NCI-H345 treated with DMSO at 0.1 percent for 48 hours (cell line): ENCODE results near the gene RNFT2.
"Not testable (repeated sequence)": the region's sequence is repeated elsewhere in the genome, so short reads cannot be mapped to it uniquely, and the experiment has no call there.

Source experiments
- DNase-seq: peaks from one replicate; lab custom pipeline; 2025; ENCODE audit not compliant: unreplicated experiment; lab: John Stamatoyannopoulos, UW

The RNFT2 gene

DNA sequence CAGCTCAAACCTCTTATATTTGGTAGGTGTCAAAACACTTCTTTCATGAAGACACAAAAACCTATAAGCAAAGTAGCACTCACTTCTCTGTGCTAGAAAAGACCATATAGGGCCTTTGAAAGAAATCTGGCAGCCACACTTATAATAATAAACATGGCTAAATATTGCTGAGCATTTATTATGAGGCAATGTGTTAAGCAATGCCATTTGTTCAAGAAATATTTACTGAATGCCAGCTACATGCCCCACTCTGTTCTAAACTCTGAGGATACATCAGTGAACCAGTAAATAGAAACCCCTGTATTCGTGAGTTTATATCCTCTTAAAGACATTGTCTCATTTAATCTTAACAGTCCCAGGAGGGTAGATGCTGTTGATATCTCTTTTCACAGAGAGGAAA lies 52.0 kb downstream of the RNFT2 start:
- no peak for DNase-seq

DNA sequence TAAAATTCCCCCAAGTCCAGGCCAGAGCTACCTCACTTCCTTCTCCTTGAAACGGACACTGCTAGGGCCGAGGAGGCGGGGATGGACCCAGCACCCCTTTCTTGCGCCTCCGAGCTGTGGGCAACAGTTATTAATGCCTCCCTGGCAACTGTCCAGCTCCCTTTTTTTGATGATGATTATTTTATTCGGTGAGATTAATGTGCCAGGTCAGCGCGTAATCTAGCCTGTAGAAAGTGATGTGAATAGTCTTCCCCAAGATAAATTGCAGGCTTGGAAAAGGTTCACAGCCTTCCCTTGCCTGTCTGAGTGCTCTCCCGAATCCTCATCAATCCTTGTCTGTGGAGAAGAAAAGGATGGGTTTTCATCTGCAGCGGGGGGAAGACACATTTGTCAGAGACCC lies 54.3 kb downstream of the RNFT2 start:
- no peak for DNase-seq

DNA sequence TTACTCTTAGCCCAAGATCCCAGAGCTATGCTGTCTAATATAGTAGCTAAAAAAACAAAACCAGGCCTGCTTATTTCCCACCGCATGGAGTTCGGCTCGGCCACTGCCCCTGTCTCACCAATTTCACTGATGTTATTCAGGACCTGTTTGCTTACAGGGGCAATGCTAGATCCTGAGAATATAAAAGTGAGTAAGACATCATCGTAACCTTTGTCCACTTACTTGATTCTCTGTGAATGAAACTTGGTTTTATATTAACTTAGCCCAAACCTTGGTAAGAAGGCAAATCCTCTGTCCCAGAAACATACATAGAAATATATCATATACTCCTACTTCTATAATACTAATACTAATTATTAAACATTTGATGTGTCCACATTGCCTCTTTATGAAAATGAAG lies 56.6 kb downstream of the RNFT2 start:
- no peak for DNase-seq

DNA sequence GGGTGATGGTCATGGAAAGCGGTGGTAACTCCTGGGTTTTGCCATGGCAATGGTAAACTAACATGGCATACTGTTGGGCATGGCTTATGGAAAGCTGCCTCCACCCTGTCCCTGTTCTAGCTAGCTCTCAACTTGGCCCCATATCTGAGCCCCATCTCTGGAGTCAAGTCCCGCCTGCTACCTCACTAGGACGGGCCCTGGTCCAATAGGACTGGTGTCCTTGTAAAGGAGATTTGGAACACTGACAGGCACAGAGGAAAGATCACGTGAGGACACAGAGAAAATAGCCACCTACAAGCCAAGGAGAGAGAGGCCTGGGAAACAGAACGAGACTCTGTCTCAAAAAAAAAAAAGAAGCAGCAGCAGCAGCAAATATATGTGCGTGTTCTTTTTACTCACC lies 59.8 kb downstream of the RNFT2 start:
- DNase-seq: no peak

DNA sequence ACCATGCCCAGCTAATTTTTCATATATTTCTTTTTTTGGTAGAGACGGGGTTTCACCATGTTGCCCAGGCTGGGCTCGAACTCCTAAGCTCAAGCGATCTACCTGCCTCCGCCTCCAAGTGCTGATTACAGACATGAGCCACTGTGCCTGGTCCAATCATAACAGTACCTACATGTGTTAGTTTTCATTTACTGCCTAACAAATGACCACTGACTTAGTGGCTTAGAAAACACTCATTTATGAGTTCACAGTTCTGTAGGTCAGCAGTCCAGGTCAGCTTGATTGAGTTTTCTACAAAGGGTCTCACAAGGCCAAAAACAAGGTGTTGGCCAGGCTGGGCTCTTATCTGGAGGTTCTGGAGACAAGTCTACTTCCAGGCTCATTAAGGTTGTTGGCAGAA lies 60.6 kb downstream of the RNFT2 start:
- DNase-seq: no peak

DNA sequence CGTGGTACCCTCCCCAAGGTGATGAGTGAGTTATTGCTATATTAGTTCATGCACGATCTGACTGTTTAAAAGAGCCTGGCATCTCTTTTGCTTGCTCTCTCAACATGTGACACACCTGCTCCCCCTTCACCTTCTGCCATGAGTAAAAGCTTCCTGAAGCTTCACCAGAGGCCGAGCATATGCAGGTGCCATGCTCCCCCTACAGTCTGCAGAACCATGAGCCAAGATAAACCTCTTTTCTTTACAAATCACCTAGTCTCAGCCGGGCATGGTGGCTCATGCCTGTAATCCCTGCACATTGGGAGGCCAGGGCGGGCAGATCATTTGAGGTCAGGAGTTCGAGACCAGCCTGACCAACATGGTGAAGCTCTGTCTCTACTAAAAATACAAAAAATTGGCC lies 61.8 kb downstream of the RNFT2 start:
- DNase-seq: no peak

DNA sequence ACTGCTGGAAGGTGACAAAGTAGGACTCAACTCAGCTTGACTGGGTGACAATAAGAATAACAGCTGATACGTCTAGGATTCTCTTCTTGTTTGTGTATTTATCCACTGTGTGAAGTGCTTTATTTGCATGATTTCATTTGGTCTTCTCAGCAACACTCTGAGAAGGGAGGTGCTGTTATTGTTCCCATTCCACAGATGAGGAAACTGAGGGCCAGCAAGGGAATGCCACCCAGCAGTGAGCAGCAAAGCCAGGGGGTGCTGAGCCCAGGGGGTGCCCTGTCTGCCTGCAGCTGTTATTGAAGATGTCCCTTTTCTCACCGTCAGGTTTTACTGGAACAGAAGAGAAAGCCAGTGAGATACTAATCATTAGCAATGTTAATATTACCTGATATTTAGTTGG lies 62.8 kb downstream of the RNFT2 start:
- DNase-seq: no peak

DNA sequence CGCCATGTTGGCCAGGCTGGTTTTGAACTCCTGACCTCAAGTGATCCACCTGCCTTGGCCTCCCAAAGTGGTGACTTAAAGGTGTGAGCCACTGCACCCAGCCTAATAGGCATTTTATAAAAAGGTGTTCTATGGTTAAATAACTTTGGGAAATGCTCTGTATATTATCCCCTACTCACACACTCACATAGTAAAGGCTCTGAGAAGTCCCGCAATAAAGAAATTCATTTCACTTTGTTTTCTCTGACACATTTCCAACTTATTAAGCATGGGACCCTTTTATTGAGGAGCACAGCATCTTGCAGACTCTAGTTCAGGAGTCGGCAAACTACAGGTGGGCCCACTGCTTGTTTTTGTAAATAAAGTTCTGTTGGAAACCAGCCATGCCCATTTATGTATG lies 63.9 kb downstream of the RNFT2 start:
- DNase-seq: no peak

DNA sequence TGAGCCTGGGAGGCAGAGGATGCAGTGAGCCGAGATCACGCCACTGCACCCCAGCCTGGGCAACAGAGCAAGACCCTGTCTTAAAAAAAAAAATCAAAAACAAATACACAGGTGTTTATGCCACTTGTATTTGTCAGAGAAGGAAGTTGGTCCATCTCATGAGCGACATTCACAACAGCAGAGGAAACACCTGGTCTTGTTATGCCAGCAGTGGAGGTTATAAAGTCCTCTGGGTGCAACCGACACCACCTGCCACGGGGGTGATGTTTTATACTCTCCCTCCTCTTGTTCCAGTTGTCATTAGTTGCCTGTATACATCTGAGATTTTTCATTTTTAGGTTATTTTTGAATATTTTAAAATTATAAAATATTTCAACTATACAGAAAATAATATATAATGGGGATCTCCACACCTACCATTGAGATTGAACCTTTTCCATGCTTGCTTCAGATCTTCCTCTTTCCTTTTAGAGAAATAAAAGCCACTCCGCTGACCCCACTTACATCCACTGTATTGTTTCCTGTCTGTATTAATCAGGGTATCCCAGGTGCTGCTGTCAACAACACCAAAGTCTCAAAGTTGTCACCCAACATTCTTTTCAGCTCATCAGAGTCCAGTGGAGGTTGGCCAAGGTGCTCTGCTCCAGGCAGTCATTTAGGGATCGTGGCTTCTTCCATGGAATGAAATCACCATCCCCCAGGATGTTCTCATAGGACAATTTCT lies 65.1 kb downstream of the RNFT2 start:
- DNase-seq: no peak

DNA sequence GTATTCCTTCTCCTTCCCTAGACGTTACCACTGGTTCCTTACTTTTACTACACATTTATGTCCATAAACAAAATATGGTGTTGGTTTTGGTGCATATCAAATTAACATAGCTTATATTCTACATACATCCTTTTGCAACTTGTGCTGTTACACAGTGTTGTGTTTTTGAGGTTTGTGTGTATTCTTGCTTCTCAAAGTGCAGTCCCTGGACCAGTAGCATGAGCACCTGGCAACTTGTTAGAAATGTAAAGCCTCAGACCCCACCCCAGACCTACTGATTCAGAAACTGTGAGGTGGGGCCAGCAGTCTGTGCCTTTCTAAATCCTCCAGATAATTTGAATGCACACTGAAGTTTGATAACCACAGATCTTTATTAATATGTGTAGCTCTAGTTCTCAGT lies 65.9 kb downstream of the RNFT2 start:
- DNase-seq: no peak

DNA sequence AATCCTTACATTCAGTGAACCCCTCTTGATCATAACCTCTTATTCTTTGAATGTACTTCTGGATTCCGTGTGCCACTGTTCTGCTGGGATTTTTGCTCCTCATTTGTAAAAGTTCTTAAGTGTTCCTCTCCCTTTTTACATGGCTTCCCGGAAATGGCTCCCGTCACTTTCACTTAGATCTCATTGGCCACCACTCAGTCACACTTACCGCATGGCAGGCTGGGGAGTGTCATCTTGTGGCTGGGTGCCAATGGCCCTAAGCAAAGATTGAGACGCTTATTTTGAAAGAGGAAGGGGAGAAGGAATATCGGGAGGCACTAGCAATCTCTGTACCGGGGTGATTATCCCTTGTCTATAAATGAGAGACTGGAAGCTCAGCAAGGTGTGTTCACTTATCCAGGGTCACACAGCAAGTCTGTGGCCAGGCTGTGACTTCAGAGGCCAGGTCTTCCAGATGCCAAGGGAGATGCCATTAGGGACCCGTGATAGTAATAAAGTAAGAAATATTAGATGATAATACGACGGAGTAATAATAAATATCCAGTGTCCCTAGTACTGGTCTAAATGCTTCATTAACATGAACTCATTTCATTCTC lies 68.8 kb downstream of the RNFT2 start:
- no peak for DNase-seq

DNA sequence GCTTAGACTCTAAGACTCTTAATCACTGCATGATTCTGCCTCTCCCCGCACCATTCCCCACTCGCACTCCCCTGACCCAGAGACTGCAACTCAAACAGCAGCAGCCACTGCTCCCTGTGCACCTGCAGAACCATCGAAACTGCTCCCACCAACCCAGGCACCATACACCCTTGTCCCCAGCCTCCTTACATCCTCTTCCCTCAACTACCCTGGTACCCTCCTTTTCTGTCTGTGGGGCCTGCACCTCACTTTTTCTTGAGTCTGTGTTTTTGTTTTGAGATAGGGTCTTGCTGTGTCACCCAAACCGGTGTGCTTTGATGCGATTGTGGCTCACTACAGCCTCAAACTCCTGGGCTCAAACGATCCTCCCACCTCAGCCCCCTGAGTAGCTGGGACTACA lies 69.4 kb downstream of the RNFT2 start:
- DNase-seq: no peak

DNA sequence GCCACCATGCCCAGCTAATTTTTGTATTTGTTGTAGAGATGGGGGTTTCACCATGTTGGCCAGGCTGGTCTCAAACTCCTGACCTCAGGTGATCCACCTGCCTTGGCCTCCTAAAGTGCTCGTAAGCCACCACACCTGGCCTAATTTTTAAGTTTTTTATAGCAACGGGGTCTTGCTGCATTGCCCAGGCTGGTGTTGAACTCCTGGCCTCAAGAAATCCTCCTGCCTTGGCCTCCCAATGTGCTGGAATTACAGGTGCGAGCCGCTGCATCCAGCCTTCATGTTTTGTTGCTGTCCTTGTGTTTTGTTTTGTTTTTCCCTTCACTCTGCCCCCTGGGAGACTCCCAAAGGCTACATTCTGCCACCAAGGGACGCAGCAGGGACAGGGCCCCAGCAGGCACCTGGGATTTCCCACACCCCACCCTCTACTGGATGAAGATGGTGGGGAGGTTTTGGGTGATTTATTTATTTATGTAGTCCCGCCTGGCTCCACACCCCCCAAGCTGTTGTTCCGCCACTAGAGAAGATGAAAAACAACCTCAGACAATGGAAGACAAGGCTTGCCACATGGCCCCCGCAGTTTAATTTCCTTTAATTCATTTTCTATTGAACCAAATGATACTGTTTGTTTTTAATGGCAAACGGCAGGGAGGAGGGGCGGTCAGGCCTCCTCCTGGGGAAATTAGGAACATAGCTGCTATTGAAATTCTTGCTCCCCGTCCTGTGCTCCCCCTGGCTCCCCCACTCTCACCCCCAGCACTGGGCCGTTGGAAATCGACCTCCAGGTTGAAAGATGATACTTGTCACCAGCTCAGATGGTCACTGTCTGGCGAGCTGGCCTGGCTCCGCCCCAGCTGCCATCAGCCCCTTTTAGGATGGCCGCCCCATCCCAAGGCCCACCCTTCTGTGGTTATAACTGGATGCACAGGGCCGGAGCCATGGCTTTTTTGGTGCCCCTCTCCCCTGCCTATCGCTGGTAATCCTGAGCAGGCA lies 70.3 kb downstream of the RNFT2 start:
- peak; percentile 14 for DNase-seq

DNA sequence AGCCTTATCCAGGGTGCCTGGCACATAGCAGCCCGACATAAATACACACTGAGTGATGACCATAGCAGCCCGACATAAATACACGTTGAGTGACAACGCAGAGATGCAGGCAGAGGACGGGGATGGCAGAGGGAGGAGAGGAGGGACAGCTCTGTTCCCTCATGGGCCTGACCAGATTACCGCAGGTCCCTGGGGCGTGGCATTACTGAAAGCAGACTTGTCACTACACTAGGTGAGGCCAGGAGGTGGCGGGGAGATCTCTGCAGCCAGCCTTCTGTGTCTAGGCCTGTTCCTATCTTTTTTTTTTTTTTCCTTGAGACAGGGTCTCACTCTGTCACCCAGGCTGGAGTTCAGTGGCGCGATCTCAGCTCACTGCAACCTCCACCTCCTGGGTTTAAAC lies 74.1 kb downstream of the RNFT2 start:
- DNase-seq: no peak

DNA sequence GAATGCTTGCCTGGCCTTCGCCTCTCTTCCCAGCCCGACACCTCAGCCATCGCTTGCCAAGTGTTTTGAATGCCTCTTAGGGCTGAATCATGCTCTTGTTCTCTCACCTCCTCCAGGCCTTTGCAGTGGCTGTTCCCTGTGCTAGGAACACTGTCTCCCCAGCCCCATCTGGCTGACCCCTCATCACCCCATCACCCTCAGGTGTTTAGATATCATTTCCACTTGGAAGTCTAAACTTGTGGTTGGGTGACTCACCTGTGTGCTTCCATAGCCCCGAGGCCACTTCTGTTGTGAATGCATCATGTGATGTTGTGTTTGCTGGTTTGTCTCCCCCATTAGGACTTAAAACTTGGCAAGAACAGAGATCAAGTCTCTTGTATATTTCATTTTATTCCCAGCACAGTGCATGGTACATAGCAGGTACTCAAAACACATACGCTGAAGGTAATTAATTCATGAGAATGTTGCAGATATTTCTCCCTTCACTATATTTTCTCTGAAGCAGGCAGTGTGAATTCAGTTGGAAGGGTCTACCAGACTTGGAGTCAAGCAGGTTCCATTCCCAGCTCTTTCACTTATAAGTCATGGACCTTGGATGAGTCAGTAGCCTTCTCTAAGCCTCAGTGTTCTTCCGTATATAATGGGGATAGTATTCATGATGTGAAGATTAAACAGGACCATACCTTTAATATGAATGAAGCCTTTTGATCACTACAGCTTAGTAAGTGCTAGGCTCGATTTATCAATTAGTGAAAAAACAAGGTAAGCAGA lies 75.3 kb downstream of the RNFT2 start:
- no peak for DNase-seq

DNA sequence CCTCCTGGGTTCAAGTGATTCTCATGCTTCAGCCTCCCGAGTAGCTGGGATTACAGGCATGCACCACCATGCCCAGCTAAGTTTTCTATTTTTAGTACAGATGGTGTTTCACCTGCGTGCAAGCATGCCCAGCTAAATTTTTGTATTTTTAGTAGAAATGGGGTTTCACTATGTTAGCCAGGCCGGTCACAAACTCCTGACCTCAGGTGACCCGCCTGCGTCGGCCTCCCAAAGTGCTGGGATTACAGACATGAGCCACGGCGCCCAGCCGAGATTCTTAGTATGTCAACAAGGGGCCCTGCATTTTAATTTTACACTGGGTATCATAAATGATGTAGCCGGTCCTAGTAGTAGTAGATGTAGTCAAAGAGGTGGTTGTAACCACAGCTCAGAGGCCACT lies 76.7 kb downstream of the RNFT2 start:
- not testable (repeated sequence) for DNase-seq

DNA sequence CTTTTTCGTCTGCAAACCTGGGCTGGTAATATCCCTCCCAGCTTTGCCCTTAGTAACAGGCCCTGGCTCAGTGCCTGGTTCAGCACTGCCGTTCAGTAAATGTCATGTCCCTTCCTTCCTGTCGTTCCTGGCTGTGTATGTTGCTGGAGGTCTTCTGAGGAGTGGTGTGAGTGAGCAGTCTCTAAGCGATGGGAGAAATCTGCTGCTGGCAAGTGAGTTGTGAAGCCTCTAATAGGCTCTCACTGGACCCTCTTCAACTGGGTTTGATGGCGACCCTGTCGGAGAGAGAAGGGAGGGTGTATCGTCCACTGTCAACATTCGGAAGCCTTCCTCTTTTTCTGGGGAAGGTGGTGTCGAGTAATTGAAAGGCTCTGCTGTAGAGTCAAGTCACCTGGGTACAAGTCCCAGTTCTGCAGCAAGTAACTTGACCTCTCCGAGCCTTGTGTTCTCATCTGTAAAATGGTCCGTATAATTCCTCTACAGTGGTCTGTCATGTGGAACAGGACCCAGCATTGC lies 80.3 kb downstream of the RNFT2 start:
- no peak for DNase-seq

DNA sequence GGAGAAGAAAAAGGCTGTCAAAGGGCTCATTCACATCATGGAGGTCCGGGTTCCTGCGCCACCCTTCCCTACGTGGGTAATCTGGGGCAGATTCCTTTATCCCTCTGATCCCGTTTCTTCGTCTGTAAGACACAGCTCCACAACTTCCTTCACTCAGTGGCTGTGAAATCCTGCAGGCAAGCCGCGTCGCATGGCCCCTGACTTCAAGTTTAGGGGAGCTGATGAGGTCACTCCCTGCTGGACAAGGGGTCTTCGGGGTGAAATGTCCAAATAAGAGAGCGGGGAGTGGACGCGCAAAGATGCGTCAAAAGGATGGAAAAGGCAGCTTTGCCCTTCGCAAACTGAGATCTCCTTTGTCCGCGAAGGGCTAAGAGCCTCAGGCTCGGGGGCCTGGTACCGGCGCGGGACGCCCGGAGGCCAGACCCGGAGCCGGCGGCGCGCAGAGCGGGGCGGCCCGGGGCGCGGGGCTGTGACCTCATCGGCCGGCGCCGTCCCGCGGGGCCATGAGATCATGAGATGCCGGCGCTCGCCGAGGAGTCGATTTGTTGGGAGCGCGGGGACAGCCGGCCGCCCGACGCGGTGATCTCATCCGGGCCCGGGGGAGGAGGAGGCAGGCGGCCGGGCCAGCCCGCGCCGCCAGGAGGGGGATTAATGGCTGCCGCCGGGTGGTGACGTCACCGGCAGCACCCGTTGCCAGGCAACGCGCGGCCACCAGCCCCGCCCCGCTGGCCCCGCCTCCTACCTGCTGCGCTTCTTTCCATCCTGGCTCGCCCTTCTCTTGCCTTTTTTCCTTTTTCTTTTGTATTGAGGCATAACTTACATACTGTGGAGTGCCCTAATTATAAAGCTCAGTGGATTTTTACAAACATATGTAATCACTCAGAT lies 81.1 kb downstream of the RNFT2 start:
- DNase-seq: peak; percentile 85

DNA sequence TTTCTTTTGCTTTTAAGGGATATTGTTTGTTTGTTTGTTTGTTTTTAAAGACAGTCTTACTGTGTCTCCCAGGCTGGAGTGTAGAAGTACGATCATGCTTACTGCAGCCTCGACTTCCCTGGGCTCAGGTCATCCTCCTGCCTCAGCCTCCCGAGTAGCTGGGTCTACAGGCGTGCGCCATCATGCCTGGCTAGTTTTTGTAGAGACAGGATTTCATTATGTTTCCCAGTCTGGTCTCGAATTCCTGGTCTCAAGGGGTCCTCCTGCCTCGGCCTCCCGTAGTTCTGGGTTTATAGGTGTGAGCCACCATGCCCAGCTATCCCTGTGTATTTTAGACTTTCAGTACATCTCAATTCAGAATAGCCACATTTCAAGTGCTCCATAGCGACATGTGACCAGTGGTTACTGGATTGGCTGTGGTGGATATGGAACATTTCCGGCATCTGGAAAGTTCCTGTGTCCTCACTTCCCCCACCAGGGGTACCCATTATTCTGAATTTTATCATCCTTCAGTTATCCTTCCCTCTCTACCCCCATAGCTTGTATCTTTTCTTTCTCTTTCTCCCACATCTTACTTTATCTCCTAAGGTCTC lies 82.0 kb downstream of the RNFT2 start:
- no peak for DNase-seq

DNA sequence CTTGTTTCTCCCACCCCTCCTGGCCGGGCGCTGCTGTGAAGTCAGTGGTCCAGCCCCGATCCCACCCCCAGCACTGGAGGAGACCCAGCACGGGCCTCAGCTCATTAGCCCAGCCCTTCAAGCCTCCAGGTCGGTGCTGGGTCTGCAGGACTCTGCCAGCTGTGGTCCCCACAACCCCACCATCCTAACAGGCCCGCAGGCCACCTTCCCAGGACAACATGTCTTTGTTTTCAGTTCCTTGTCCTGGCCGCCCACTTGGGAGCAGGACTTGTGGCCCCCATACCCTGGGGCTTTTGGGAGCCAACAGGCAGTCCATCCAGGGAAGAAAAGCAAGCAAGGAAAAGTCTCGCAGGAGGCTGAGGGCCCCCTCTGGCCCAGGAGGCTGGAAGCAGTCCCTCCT lies 83.2 kb downstream of the RNFT2 start:
- no peak for DNase-seq
